Ureter (tissue), 1 donor: ENCODE measurements around the gene SHOC2. TPM values are rescaled to one million over a fixed set of nuclear protein-coding genes. Genes with fewer than 3 reads are reported as not detected.

Experiments
- total RNA-seq: library from RNA; stranded (reverse); gene quantifications from one replicate; pipeline ENCODE4 v1.2.4, GENCODE V29; 2023
- donor health status: DM: yes; HTN: yes; CAD: no.

Gene SHOC2
- total RNA-seq, 1 donor from 2014 or later = 68.3 TPM

Other genes starting within 250 kb of the SHOC2 start
- 114 TPM for gene PDCD4, start 47.7 kb upstream of the SHOC2 start, total RNA-seq
- gene BBIP1, start 424 bp upstream of the SHOC2 start, total RNA-seq = 42.4 TPM
- gene ADRA2A, start 157.4 kb downstream of the SHOC2 start, total RNA-seq = 7.2 TPM